MM.1S (cell line): Measurements from ENCODE around the gene ODC1.
"Not testable (repeated sequence)": the region's sequence is repeated elsewhere in the genome, so short reads cannot be mapped to it uniquely, and the experiment has no call there.

Source experiments
- DNase-seq: peaks from one replicate; pipeline ENCODE4 v3.0.0-alpha.2; 2015
- H2AFZ ChIP-seq: fragments of 300-600 bp; sonication (generic); 2 replicates; pipeline ENCODE4 v1.6.0; 2016; ENCODE audit warnings: antibody characterized with exemption, low read length
- H3F3A ChIP-seq: fragments of 300-600 bp; sonication (generic); 2 replicates; pipeline ENCODE4 v1.6.1; 2016; ENCODE audit warnings: mild to moderate bottlenecking, antibody characterized with exemption, low read length, moderate library complexity, mixed read lengths; ENCODE audit not compliant: insufficient read depth
- H3K27ac ChIP-seq: fragments of 300-600 bp; sonication (generic); 2 replicates; pipeline ENCODE4 v1.5.1; 2016; ENCODE audit warnings: mild to moderate bottlenecking, low read length
- H3K27me3 ChIP-seq: fragments of 300-600 bp; sonication (generic); replicated peaks from 2 replicates; pipeline ENCODE4 v1.6.0; 2016; ENCODE audit warnings: low read length; ENCODE audit not compliant: insufficient read depth
- H3K36me3 ChIP-seq: fragments of 300-600 bp; sonication (generic); replicated peaks from 2 replicates; pipeline ENCODE4 v1.6.1; 2016; ENCODE audit warnings: mild to moderate bottlenecking, low read length, mixed read lengths; ENCODE audit not compliant: insufficient read depth
- H3K4me1 ChIP-seq: fragments of 300-600 bp; sonication (generic); 2 replicates; pipeline ENCODE4 v1.6.1; 2016; ENCODE audit warnings: low read length, mixed read lengths
- H3K4me2 ChIP-seq: fragments of 300-600 bp; sonication (generic); 2 replicates; pipeline ENCODE4 v1.6.0; 2016; ENCODE audit warnings: low read depth, low read length
- H3K4me3 ChIP-seq: fragments of 300-600 bp; sonication (generic); 2 replicates; pipeline ENCODE4 v1.5.1; 2016; ENCODE audit warnings: low read length, mixed read lengths
- H3K79me2 ChIP-seq: fragments of 300-600 bp; sonication (generic); 2 replicates; pipeline ENCODE4 v1.6.1; 2016; ENCODE audit warnings: mixed run types, low read length, mixed read lengths
- H3K9ac ChIP-seq: fragments of 300-600 bp; sonication (generic); 2 replicates; pipeline ENCODE4 v1.6.1; 2016; ENCODE audit warnings: low read length, mixed read lengths
- H3K9me2 ChIP-seq: fragments of 300-600 bp; sonication (generic); replicated peaks from 2 replicates; pipeline ENCODE4 v1.6.1; 2016; ENCODE audit warnings: mild to moderate bottlenecking, low read length, mixed read lengths; ENCODE audit not compliant: insufficient read depth
- H3K9me3 ChIP-seq: fragments of 300-600 bp; sonication (generic); replicated peaks from 2 replicates; pipeline ENCODE4 v1.6.1; 2016; ENCODE audit warnings: mild to moderate bottlenecking, low read length, mixed read lengths; ENCODE audit not compliant: insufficient read depth
- H4K20me1 ChIP-seq: fragments of 300-600 bp; sonication (generic); 2 replicates; pipeline ENCODE4 v1.6.1; 2016; ENCODE audit warnings: mild to moderate bottlenecking, low read length, moderate library complexity, mixed read lengths; ENCODE audit not compliant: insufficient read depth
- EZH2 ChIP-seq: fragments of 300-600 bp; sonication (generic); optimal IDR thresholded peaks from 2 replicates; pipeline ENCODE3; 2017; ENCODE audit warnings: low read depth, mild to moderate bottlenecking, antibody characterized with exemption, low read length, mixed read lengths
- EZH2phosphoT487 ChIP-seq: fragments of 300-600 bp; sonication (generic); IDR thresholded peaks from 2 replicates; pipeline ENCODE4 v1.6.1; 2018; ENCODE audit warnings: antibody characterized with exemption, low read length
- TF ChIP-seq, protein P1 (sequence below): fragments of 300-600 bp; sonication (generic); IDR thresholded peaks from 2 replicates; pipeline ENCODE4 v1.5.1; 2016; ENCODE audit warnings: antibody characterized with exemption, low read length, mixed read lengths

The ODC1 gene

DNA sequence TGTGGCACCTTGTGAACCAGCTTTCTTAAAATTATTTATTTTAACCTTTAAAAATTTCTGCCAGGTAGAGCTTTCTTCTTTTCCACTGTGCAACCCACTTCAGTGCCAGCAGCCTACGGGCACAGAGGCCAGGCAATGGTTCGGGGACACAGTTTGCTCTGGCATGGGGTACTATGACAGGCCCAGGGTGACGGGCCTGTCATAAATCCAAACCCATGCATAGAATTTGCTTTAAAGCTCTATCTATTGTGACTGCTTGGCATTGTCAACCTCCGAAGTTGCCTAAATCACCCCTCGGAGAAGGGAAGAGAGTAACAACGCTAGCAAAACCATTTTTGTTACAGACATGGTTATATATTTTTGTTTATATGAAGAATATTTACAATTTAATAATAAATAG, 1.5 kb downstream of the ODC1 start:
- peak overlapping the region; percentile 98 for H3K27ac ChIP-seq
- peaks cover 60% of the 10 kb centered on the region for H3F3A ChIP-seq
- peak overlapping the region; percentile 92 for H3K9ac ChIP-seq
- H3K9me2 ChIP-seq, result no peaks in the 10 kb centered on the region
- H3K36me3 ChIP-seq, result peaks cover 36% of the 10 kb centered on the region
- peak overlapping the region; percentile 93 for H3K4me3 ChIP-seq
- H3K4me2 ChIP-seq, result peak overlapping the region; percentile 88
- TF ChIP-seq EZH2phosphoT487 (no peak), EZH2 (no peak)
- TF ChIP-seq, protein P1, sequence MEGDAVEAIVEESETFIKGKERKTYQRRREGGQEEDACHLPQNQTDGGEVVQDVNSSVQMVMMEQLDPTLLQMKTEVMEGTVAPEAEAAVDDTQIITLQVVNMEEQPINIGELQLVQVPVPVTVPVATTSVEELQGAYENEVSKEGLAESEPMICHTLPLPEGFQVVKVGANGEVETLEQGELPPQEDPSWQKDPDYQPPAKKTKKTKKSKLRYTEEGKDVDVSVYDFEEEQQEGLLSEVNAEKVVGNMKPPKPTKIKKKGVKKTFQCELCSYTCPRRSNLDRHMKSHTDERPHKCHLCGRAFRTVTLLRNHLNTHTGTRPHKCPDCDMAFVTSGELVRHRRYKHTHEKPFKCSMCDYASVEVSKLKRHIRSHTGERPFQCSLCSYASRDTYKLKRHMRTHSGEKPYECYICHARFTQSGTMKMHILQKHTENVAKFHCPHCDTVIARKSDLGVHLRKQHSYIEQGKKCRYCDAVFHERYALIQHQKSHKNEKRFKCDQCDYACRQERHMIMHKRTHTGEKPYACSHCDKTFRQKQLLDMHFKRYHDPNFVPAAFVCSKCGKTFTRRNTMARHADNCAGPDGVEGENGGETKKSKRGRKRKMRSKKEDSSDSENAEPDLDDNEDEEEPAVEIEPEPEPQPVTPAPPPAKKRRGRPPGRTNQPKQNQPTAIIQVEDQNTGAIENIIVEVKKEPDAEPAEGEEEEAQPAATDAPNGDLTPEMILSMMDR, result no peak
- peak; percentile 30 for DNase-seq
- no peaks in the 10 kb centered on the region for H3K9me3 ChIP-seq
- no peak overlapping the region for H2AFZ ChIP-seq
- peaks cover 40% of the 10 kb centered on the region for H4K20me1 ChIP-seq
- H3K79me2 ChIP-seq, result peaks cover 62% of the 10 kb centered on the region
- H3K27me3 ChIP-seq, result no peaks in the 10 kb centered on the region
- peaks cover 26% of the 10 kb centered on the region for H3K4me1 ChIP-seq

DNA sequence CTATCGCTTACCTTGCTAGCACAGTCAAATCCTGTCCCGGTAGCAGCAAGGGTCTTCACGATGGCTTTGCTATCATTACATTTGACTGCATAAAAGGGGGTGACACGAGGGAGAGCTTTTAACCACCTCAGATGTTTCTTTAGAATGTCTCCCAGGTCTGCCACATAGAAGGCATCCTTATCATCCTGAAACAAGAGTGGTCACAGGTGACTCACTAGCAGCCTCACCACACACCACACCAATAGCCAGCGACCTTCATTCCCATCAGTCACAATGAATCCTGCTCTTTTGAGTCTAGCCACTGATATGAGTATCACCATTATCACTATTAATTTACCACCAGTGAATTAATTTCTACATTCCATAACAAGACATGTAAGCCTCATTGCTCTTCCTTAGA, 3.7 kb downstream of the ODC1 start:
- H3K4me3 ChIP-seq, result peak overlapping the region; percentile 93
- H3K9me3 ChIP-seq, result no peaks in the 10 kb centered on the region
- peak overlapping the region; percentile 88 for H3K4me2 ChIP-seq
- peak overlapping the region; percentile 98; the same call in 1 of the 2 replicates for H3K27ac ChIP-seq
- peak overlapping the region; percentile 92; the same call in 1 of the 2 replicates for H3K9ac ChIP-seq
- TF ChIP-seq, protein P1, result no peak
- no peak for TF ChIP-seq EZH2phosphoT487
- TF ChIP-seq EZH2, result no peak
- no peaks in the 10 kb centered on the region for H3K27me3 ChIP-seq
- peaks cover 81% of the 10 kb centered on the region for H3F3A ChIP-seq
- peaks cover 45% of the 10 kb centered on the region for H4K20me1 ChIP-seq
- no peaks in the 10 kb centered on the region for H3K9me2 ChIP-seq
- DNase-seq, result no peak
- peaks cover 57% of the 10 kb centered on the region for H3K36me3 ChIP-seq
- no peak overlapping the region for H2AFZ ChIP-seq
- H3K79me2 ChIP-seq, result peaks cover 66% of the 10 kb centered on the region
- peaks cover 26% of the 10 kb centered on the region for H3K4me1 ChIP-seq

DNA sequence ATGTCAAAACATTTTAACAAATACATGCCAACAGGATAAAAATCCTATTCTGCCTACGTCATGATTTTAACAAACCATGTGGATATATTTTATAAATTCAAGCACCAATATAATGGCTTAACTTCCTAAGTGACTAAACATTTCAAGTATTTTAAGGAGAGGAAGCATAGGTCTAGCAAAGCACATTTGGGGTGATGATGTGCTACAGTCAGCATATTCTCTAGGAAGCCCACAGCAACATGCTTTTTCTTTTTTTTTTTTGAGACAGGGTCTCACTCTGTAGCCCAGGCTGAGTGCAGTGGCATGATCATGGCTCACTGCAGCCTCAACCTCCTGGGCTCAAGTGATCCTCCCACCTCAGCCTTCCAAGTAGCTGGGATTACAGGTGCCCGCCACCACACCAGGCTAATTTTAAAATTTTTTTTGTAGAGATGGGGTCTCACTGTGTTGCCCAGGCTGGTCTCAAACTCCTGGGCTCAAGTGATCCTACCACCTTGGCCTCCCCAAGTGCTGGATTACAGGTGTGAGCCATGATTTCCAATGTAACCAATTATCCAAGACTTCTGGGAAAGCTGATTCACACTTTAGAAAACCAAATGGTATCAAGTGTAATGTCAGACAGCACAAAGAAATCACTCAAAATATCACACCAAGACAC, 5.5 kb downstream of the ODC1 start:
- H3K9ac ChIP-seq, H3K4me2 ChIP-seq, H2AFZ ChIP-seq, H3K27me3 ChIP-seq, H3K4me3 ChIP-seq, H3K9me3 ChIP-seq, DNase-seq, H3K27ac ChIP-seq, H3K9me2 ChIP-seq: not testable (repeated sequence)
- H3K4me1 ChIP-seq, result peaks cover 20% of the 10 kb centered on the region
- H3K79me2 ChIP-seq, result peaks cover 64% of the 10 kb centered on the region
- H3K36me3 ChIP-seq, result peaks cover 57% of the 10 kb centered on the region
- peaks cover 48% of the 10 kb centered on the region for H4K20me1 ChIP-seq
- H3F3A ChIP-seq, result peaks cover 95% of the 10 kb centered on the region

DNA sequence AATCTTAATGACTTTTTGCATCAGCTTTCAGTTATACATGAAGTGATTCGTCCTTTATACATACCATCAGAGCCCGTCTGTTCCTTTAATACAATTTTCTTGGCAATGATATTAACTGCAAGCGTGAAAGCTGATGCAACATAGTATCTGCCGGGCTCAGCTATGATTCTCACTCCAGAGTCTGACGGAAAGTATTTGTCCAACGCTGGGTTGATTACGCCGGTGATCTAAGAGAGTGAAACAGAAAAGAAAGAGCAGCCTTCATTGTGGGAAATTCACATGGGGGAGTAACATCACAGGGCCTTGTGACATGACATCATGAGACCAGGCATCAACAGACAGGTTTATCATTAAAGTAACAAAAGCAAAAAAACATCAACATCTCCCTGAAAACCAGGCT, 6.2 kb downstream of the ODC1 start:
- Histone ChIP-seq H3K27ac (no peak overlapping the region), H3K79me2 (peaks cover 57% of the 10 kb centered on the region), H3K4me1 (peaks cover 20% of the 10 kb centered on the region), H3K36me3 (peaks cover 57% of the 10 kb centered on the region), H3K9me3 (no peaks in the 10 kb centered on the region), H3K27me3 (no peaks in the 10 kb centered on the region), H3F3A (peaks cover 92% of the 10 kb centered on the region), H4K20me1 (peaks cover 42% of the 10 kb centered on the region), H3K9ac (no peak overlapping the region), H2AFZ (no peak overlapping the region), H3K4me2 (no peak overlapping the region), H3K4me3 (no peak overlapping the region), H3K9me2 (no peaks in the 10 kb centered on the region)
- TF ChIP-seq EZH2phosphoT487, result no peak
- no peak for TF ChIP-seq EZH2
- TF ChIP-seq, protein P1, result no peak
- no peak for DNase-seq
